HG02973 (cell line): ENCODE results near the gene MGME1.

Source experiments
- ATAC-seq: cut with Tn5 transposase; IDR thresholded peaks from one replicate; pipeline ENCODE4 v1.9.1; 2021; ENCODE audit warnings: moderate library complexity; ENCODE audit not compliant: unreplicated experiment

MGME1 gene

GRCh38 chr20:17940224-17940971, 28.4 kb upstream of the MGME1 start:
- ATAC-seq: no peak

DNA sequence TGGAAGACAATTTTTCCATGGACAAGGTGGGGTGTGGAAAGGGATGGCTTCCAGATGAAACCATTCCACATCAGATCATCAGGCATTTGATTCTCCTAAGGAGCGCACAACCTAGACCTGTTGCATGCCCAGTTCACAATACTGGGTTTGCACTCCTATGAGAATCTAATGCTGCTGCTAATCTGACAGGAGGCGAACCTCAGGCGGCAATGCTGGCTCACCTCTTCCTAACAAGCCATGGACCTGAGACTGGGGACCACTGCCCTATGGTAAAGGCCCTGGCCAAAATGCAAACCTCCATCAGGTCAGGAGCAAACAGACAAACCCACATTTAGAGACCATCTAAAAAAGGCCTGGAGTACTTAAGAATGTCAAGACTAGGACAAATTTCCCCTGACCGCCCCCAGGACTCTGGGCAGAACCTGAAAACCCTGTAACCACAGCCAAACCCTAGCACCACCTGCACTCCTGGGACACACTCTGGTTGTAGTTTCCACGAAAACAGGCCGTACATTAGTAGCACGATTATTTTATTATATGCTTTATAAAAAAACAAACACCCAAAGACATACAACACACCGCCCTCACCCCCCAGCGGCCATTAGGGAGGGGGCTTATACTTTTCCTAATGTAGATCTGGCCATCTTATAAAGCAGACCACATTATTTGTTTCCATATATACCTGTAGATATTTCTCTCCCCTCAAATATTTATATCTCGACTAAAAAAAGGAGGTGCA, 27.6 kb upstream of the MGME1 start:
- ATAC-seq: no peak

- no peak for ATAC-seq
Observed at GRCh38 chr20:17941826-17942196, 27.0 kb upstream of the MGME1 start.

DNA sequence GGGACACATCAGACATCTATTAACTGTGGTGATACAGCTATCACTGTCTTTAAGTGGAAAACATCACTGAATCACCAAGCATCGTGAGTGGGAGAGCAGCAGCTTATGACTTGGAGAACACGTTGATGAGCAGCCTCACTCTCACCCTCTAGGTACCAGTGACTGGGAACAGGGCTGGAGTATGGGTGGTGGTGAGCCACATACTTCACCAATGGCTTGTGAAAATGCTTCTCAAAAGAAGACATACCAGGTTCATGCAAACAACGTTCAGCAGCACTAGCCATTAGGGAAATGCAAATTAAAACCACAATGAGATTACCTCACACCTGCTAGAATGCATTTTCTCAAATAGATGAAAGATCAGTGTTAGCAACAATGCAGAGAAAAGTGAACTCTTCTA, 25.5 kb upstream of the MGME1 start:
- peak; percentile 54 for ATAC-seq

DNA sequence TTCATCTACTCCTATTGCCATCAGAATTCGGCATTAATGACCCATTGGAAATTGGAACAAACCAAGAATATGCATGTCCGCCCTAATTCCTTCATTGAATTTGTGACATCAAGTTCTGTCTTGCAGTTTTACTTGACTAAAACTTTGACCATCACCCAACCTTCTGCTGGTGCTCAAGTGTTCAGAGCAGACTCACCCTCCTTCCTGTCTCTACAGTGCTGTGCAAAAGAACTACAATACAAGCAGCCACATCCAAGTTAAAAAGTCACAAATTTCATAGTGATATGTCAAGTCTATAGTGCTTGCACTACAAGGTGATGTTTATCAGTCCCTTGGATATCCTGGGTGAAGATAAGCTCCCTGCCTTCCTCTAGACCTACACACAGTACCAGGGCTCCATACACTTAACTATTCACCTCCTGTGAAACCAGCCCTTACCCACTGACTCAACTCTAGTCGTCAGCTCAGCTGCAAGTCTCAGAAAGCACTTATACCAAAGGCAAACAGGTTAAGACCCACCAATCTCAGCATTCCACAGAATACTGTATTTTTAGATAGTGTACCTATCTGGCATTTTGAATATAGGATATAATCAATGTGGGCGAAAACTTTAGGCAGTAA, 23.9 kb upstream of the MGME1 start:
- ATAC-seq: no peak

GRCh38 chr20:17946040-17946439, 22.8 kb upstream of the MGME1 start:
- no peak for ATAC-seq

DNA sequence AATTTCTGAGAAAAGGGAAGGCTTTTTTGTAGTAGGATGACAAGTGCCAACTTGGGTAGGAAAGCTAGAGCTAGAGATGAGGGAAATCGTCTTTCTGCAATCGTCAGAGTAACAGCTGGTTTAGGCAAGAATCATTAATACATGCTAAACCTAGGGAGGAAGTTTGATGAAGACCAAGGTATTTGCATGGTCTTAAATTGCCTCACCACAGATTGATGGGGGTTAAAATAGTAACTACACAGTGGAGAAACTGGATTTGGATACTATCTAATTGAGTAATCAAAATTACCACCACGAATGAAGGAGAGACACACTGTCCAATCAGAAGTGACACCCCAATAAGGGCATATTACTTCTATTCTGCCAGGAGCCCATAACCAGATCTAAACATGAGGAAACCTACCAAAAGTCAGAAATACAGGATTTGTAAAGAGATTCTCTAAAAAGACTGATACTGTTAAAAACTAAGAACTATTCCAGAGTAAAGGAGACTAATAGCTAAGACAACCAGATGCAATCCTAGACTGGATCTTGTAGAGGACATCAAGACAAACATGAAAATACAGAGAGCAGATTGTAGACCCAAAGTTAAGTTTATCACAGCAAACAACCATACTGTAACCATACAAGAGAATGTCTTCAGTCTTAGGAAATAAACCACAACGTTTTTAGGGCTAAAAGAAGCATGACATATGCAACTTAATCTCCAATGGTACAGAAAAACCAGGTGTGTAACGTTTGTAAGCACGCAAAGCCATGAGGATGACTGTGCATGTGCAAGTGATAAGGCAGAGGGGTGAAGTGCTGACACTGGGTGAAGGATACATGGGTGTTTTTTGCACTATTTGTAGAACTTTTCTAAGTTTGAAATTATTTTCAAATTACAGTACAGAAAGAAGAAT, 22.0 kb upstream of the MGME1 start:
- ATAC-seq: no peak

DNA sequence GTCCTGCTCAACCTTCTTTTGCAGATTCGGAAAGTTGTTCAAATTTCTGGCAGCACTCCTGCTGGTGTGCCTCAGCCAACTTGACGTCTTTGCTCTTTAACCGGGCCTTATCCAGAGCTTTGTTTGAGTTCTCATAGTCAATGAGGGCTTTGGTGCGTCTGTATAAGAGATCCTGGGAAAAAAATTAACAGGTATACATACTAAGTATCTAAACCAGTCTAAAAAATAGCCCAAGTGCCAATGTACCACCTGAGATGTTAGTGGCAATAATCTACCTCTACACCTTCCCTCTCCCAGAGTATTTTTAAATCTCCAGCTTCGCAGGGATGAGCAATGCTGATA, 21.4 kb upstream of the MGME1 start:
- ATAC-seq: no peak

- no peak for ATAC-seq
Observed at GRCh38 chr20:17948442-17948841, 20.4 kb upstream of the MGME1 start.

GRCh38 chr20:17949899-17950298, 18.9 kb upstream of the MGME1 start:
- ATAC-seq: no peak

DNA sequence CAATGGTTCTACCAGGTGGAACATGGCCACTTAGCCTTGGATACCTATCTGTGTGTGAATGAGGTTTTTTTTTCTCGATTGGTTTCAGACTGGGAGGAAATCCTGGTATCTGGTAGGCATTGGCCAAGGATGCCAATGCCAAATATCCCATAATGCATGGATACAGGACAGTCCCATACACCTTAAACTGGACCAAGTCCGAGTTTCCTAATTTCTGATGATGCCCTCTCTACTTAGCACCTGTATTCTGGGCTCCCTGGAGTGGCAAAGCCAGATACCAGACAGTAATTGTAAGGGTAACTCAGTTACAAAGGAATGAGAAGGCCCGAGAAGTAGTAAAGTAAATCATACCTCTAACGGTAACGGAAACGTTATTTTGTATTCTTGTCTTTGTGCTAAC, 18.1 kb upstream of the MGME1 start:
- no peak for ATAC-seq

GRCh38 chr20:17951323-17951722, 17.5 kb upstream of the MGME1 start:
- ATAC-seq: no peak

- ATAC-seq: no peak
Observed at GRCh38 chr20:17952692-17953684, 15.8 kb upstream of the MGME1 start.

DNA sequence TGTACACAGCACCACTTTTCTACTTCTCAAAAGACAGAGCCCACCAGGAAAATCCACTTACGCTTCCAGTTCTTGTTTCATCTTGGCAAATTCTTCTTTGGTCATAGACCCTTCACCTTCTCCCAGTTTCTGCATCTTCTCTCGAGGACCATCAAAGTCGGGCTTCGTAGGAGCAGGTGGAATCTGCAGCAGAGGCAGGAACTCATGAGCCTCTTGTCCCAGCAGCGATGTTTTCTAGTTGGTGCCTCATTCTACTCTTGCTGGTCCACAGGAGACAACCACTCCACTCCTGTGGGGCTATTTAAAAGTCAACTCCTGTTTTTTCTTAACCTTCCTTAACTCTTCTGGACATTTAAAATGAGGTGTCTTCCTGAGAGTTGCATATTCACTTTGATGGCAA, 14.9 kb upstream of the MGME1 start:
- no peak for ATAC-seq

DNA sequence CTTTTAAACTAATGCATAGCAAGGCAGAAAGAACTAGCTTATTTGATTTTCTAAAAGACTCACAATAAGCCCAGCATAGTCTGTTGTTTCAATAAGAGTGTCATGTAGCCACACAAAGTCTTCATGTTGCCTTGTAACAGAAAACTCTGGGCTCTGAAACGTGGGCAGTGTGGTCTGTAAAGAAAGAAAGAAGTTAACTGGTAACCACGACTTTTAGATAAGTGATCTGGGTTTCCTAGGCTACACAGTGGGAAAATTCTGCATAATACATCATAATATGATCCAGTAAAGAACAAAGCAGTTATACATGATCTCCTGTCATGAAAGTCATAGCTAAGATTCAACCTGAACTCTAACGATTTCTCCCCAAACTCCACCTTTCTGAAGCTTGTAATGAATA, 13.5 kb upstream of the MGME1 start:
- no peak for ATAC-seq

- ATAC-seq: no peak
Observed at GRCh38 chr20:17956099-17956685, 12.6 kb upstream of the MGME1 start.

GRCh38 chr20:17957505-17958363, 11.1 kb upstream of the MGME1 start:
- no peak for ATAC-seq

GRCh38 chr20:17958373-17959256, 10.2 kb upstream of the MGME1 start:
- no peak for ATAC-seq
